Neural cell (in vitro differentiated cells): ENCODE results near the gene RGS6. TPM values are rescaled to one million over a fixed set of nuclear protein-coding genes. Genes with fewer than 3 reads are reported as not detected.

Experiments
- H2AFZ ChIP-seq: fragments of 200-600, 300-800 bp; sonication (generic), shearing (Covaris generic); 2 replicates; pipeline ENCODE4 v1.6.0; 2014; ENCODE audit warnings: low read depth, mild to moderate bottlenecking, antibody characterized with exemption, low read length, moderate library complexity
- H3F3A ChIP-seq: fragments of 200-600 bp; shearing (Covaris generic); 2 replicates; pipeline ENCODE4 v1.6.1; 2016; ENCODE audit warnings: mild to moderate bottlenecking, moderate library complexity, mixed read lengths, antibody characterized with exemption, low read length; ENCODE audit not compliant: insufficient read depth, poor library complexity, severe bottlenecking
- H3K27ac ChIP-seq: fragments of 200-600, 300-800 bp; sonication (generic), shearing (Covaris generic); 2 replicates; pipeline ENCODE4 v1.5.1; 2014; ENCODE audit warnings: mild to moderate bottlenecking, low read length, moderate library complexity
- H3K27me3 ChIP-seq: fragments of 300-800, 200-600 bp; sonication (generic), shearing (Covaris generic); 2 replicates; pipeline ENCODE4 v1.6.0; 2014; ENCODE audit warnings: mild to moderate bottlenecking, low read depth, low read length, moderate library complexity; ENCODE audit not compliant: insufficient read depth
- H3K36me3 ChIP-seq: fragments of 300-800, 200-600 bp; sonication (generic), shearing (Covaris generic); 2 replicates; pipeline ENCODE4 v1.5.1; 2014; ENCODE audit warnings: mild to moderate bottlenecking, antibody characterized with exemption, low read length, moderate library complexity; ENCODE audit not compliant: insufficient read depth
- H3K4me2 ChIP-seq: fragments of 300-800, 200-600 bp; sonication (generic), shearing (Covaris generic); 2 replicates; pipeline ENCODE4 v1.6.0; 2014; ENCODE audit warnings: mild to moderate bottlenecking, low read length
- H3K4me3 ChIP-seq: fragments of 300-800, 200-600 bp; sonication (generic), shearing (Covaris generic); 2 replicates; pipeline ENCODE4 v1.5.1; 2014; ENCODE audit warnings: mild to moderate bottlenecking, low read length, moderate library complexity
- H3K79me2 ChIP-seq: fragments of 200-600 bp; shearing (Covaris generic); replicated peaks from 2 replicates; pipeline ENCODE4 v1.6.0; 2014; ENCODE audit warnings: mild to moderate bottlenecking, low read length, moderate library complexity; ENCODE audit not compliant: insufficient read depth
- H3K9ac ChIP-seq: fragments of 300-800, 200-600 bp; sonication (generic), shearing (Covaris generic); 2 replicates; pipeline ENCODE4 v1.6.1; 2016; ENCODE audit warnings: mild to moderate bottlenecking, low read length, mixed read lengths
- H3K9me2 ChIP-seq: fragments of 200-600 bp; shearing (Covaris generic); 2 replicates; pipeline ENCODE4 v1.6.1; 2016; ENCODE audit warnings: mild to moderate bottlenecking, low read length, mixed read lengths; ENCODE audit not compliant: insufficient read depth
- H3K9me3 ChIP-seq: fragments of 200-600, 300-800 bp; sonication (generic), shearing (Covaris generic); 2 replicates; pipeline ENCODE4 v1.6.1; 2016; ENCODE audit warnings: mild to moderate bottlenecking, mixed run types, low read length, moderate library complexity, mixed read lengths
- H4K20me1 ChIP-seq: fragments of 200-600 bp; shearing (Covaris generic); 2 replicates; pipeline ENCODE4 v1.6.1; 2016; ENCODE audit warnings: mild to moderate bottlenecking, mixed run types; ENCODE audit not compliant: insufficient read depth
- EP300 ChIP-seq: fragments of 450-650 bp; conservative IDR thresholded peaks from 2 replicates; pipeline ENCODE4 v1.6.1; 2014; ENCODE audit warnings: antibody characterized with exemption, mild to moderate bottlenecking, moderate library complexity; ENCODE audit not compliant: poor library complexity, severe bottlenecking
- EZH2 ChIP-seq: fragments of 200-600, 300-800 bp; shearing (Covaris generic), sonication (generic); IDR thresholded peaks from 2 replicates; pipeline ENCODE4 v1.6.1; 2014; ENCODE audit warnings: antibody characterized with exemption, low read length, borderline replicate concordance, mild to moderate bottlenecking; ENCODE audit not compliant: insufficient read depth, poor library complexity, severe bottlenecking
- MXI1 ChIP-seq: fragments of 450-650 bp; conservative IDR thresholded peaks from 2 replicates; pipeline ENCODE4 v1.6.1; 2014; ENCODE audit warnings: antibody characterized with exemption, mild to moderate bottlenecking; ENCODE audit not compliant: poor library complexity, severe bottlenecking
- POLR2AphosphoS5 ChIP-seq: IDR thresholded peaks from 2 replicates; pipeline ENCODE4 v1.6.1; 2012
- RAD21 ChIP-seq: fragments of 450-650 bp; conservative IDR thresholded peaks from 2 replicates; pipeline ENCODE4 v1.6.1; 2014; ENCODE audit warnings: antibody characterized with exemption, mild to moderate bottlenecking, moderate library complexity
- SMC3 ChIP-seq: fragments of 450-650 bp; conservative IDR thresholded peaks from 2 replicates; pipeline ENCODE4 v1.6.1; 2014; ENCODE audit warnings: antibody characterized with exemption, mild to moderate bottlenecking, moderate library complexity; ENCODE audit not compliant: poor library complexity
- TAF1 ChIP-seq: IDR thresholded peaks from 2 replicates; pipeline ENCODE4 v1.6.1; 2012; ENCODE audit warnings: low read depth
- polyA plus RNA-seq: library from polyadenylated mRNA; depleted of rRNA; stranded (reverse); fragments of >200 nt; gene quantifications from 2 replicates; pipeline ENCODE4 v1.2.3, GENCODE V29; 2014
- TF ChIP-seq, protein P1 (sequence below): fragments of 450-650 bp; IDR thresholded peaks from 2 replicates; pipeline ENCODE4 v1.5.1; 2014; ENCODE audit warnings: antibody characterized with exemption, mild to moderate bottlenecking, moderate library complexity; ENCODE audit not compliant: poor library complexity, severe bottlenecking
- TF ChIP-seq, protein P2 (sequence below): IDR thresholded peaks from 2 replicates; pipeline ENCODE4 v1.6.1; 2012; ENCODE audit warnings: borderline replicate concordance

The RGS6 gene
- polyA plus RNA-seq, 1 donor from 2014 or later = 7.3 TPM

DNA sequence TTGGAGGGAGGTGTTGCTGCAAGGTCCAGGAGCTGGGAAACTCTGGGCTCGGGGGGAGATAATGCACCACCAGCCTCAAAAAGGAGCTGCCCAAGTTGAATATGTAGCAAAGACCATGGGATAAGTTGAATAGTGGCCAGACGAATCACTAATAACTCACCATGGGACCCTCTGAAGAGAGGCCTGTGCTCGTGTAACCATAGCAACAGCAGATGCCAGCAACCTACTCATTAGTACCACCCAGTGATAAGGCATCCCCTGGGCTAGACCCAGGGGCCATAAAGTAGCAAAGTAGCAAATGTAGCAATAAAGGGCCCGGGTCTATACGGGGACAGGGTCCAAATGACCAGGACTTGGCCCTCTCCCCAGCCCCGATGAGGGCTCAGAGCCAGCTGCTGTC, 633.7 kb downstream of the RGS6 start:
- H2AFZ ChIP-seq = no peak overlapping the region
- no peaks in the 10 kb centered on the region for H3K9me2 ChIP-seq
- H4K20me1 ChIP-seq = no peaks in the 10 kb centered on the region
- no peaks in the 10 kb centered on the region for H3K9me3 ChIP-seq
- no peak overlapping the region for H3K4me3 ChIP-seq
- no peaks in the 10 kb centered on the region for H3K36me3 ChIP-seq
- no peaks in the 10 kb centered on the region for H3K79me2 ChIP-seq
- H3K27ac ChIP-seq = no peak overlapping the region
- no peak overlapping the region for H3K9ac ChIP-seq
- no peaks in the 10 kb centered on the region for H3K27me3 ChIP-seq
- H3K4me2 ChIP-seq = no peak overlapping the region
- no peaks in the 10 kb centered on the region for H3F3A ChIP-seq
- no peak for TF ChIP-seq TAF1
- TF ChIP-seq EP300 = no peak
- no peak for TF ChIP-seq RAD21
- TF ChIP-seq, protein P1, sequence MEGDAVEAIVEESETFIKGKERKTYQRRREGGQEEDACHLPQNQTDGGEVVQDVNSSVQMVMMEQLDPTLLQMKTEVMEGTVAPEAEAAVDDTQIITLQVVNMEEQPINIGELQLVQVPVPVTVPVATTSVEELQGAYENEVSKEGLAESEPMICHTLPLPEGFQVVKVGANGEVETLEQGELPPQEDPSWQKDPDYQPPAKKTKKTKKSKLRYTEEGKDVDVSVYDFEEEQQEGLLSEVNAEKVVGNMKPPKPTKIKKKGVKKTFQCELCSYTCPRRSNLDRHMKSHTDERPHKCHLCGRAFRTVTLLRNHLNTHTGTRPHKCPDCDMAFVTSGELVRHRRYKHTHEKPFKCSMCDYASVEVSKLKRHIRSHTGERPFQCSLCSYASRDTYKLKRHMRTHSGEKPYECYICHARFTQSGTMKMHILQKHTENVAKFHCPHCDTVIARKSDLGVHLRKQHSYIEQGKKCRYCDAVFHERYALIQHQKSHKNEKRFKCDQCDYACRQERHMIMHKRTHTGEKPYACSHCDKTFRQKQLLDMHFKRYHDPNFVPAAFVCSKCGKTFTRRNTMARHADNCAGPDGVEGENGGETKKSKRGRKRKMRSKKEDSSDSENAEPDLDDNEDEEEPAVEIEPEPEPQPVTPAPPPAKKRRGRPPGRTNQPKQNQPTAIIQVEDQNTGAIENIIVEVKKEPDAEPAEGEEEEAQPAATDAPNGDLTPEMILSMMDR = no peak

DNA sequence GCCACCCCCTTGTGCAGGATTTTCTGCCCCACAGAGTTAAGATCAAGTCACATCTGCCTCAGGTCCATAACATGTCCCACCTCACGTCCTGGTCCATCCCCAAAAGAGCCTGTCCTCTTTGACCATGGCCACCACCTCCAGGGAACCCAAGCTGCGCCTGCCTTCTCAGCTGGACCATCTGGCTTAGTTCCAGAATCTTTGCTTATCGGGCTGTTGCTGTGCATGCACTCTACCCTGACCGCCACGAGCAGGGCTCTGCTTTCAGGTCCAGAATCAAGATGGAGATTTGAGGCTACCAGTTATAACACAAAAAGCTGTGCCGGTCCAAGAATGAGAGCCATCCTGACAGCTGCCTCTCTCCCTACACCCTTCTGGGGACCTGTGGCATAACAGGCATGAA, 635.0 kb downstream of the RGS6 start:
- no peak overlapping the region for H2AFZ ChIP-seq
- no peak overlapping the region for H3K9ac ChIP-seq
- H3F3A ChIP-seq = no peaks in the 10 kb centered on the region
- TF ChIP-seq, protein P1 = no peak
- TF ChIP-seq EZH2 (no peak), MXI1 (no peak), EP300 (no peak), POLR2AphosphoS5 (no peak), SMC3 (no peak), TAF1 (no peak), RAD21 (no peak)
- TF ChIP-seq, protein P2, sequence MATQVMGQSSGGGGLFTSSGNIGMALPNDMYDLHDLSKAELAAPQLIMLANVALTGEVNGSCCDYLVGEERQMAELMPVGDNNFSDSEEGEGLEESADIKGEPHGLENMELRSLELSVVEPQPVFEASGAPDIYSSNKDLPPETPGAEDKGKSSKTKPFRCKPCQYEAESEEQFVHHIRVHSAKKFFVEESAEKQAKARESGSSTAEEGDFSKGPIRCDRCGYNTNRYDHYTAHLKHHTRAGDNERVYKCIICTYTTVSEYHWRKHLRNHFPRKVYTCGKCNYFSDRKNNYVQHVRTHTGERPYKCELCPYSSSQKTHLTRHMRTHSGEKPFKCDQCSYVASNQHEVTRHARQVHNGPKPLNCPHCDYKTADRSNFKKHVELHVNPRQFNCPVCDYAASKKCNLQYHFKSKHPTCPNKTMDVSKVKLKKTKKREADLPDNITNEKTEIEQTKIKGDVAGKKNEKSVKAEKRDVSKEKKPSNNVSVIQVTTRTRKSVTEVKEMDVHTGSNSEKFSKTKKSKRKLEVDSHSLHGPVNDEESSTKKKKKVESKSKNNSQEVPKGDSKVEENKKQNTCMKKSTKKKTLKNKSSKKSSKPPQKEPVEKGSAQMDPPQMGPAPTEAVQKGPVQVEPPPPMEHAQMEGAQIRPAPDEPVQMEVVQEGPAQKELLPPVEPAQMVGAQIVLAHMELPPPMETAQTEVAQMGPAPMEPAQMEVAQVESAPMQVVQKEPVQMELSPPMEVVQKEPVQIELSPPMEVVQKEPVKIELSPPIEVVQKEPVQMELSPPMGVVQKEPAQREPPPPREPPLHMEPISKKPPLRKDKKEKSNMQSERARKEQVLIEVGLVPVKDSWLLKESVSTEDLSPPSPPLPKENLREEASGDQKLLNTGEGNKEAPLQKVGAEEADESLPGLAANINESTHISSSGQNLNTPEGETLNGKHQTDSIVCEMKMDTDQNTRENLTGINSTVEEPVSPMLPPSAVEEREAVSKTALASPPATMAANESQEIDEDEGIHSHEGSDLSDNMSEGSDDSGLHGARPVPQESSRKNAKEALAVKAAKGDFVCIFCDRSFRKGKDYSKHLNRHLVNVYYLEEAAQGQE = no peak
- no peaks in the 10 kb centered on the region for H4K20me1 ChIP-seq
- no peak overlapping the region for H3K4me2 ChIP-seq
- no peaks in the 10 kb centered on the region for H3K9me2 ChIP-seq
- H3K36me3 ChIP-seq = no peaks in the 10 kb centered on the region
- H3K9me3 ChIP-seq = no peaks in the 10 kb centered on the region
- no peak overlapping the region for H3K27ac ChIP-seq
- no peak overlapping the region for H3K4me3 ChIP-seq
- H3K79me2 ChIP-seq = no peaks in the 10 kb centered on the region
- H3K27me3 ChIP-seq = no peaks in the 10 kb centered on the region
